ENCODE data around the gene IGF1R. TPM values are rescaled to one million over a fixed set of nuclear protein-coding genes. Genes with fewer than 3 reads are reported as not detected.

The IGF1R gene
- total and polyA plus RNA-seq, 5 experiments from 2014 or later: 2.5 to 122 (median 6.3) TPM

DNA sequence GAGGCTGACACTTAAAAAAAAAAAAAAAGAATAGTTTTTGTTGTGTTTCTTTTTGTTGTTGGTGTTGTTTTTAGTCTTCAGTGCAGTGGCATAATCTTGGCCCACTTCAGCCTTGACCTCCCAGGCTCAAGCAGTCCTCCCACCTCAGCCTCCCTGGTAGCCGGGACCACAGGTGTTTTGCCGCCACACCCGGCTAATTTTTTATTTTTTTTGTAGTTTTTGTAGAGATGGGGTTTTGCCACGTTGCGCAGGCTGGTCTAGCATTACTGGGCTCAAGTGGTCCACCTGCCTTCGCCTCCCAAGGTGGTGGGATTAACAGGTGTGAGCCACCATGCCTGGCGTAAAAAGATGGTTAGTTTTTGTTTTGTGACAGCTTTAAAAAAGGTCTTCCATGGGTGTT lies 30.1 kb downstream of the IGF1R start:
- DNase-seq: no peak

DNA sequence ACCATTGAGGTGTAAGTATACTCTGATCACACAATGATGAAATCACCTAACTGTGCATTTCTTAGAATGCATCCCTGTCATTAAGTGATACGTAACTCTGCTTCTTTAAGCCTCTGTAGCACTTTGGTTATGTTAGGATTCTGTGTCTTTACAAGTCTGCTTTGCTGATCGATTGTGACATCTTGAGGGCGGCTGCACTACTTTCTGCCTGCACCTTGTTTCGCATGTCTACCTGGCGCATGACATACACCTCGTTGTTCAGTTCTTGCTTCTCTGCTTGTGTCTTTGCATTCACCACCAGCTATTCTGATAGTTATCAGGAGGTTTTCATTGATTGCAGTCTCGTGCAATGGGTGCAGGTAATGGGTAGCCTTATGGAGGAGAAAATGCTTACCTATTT lies 32.7 kb downstream of the IGF1R start:
- DNase-seq (no peak), ATAC-seq (no peak)
- peaks cover 43 to 75% (median 66%) of the 10 kb centered on the region in 4 donors for H3K4me1 Mint-ChIP-seq
- no peaks in the 10 kb centered on the region for H3K9me3 Mint-ChIP-seq
- H3K4me3 Mint-ChIP-seq: peak overlapping the region in 1 of 10 donors; percentile 8
- peaks cover 0 to 17% (median 2%) of the 10 kb centered on the region in 3 donors for H3K36me3 Mint-ChIP-seq
- H3K27me3 Mint-ChIP-seq: peaks cover 0 to 3% (median 0%) of the 10 kb centered on the region in 5 donors
- POLR2A ChIA-PET: no interaction called here
- H3K27ac Mint-ChIP-seq: peak overlapping the region in 1 of 10 donors; percentile 19

More for the DNA sequence above, 30.1 kb downstream of the IGF1R start:
- Mint-ChIP-seq H3K27ac (peak overlapping the region in 1 of 10 donors; percentile 68), H3K4me1 (peaks cover 31 to 67% (median 54%) of the 10 kb centered on the region in 4 donors), H3K9me3 (no peaks in the 10 kb centered on the region), H3K36me3 (peaks cover 0 to 17% (median 2%) of the 10 kb centered on the region in 3 donors), H3K4me3 (no peak overlapping the region), H3K27me3 (peaks cover 0 to 3% (median 0%) of the 10 kb centered on the region in 5 donors)
- ATAC-seq: no peak
- POLR2A ChIA-PET: no interaction called here

DNA sequence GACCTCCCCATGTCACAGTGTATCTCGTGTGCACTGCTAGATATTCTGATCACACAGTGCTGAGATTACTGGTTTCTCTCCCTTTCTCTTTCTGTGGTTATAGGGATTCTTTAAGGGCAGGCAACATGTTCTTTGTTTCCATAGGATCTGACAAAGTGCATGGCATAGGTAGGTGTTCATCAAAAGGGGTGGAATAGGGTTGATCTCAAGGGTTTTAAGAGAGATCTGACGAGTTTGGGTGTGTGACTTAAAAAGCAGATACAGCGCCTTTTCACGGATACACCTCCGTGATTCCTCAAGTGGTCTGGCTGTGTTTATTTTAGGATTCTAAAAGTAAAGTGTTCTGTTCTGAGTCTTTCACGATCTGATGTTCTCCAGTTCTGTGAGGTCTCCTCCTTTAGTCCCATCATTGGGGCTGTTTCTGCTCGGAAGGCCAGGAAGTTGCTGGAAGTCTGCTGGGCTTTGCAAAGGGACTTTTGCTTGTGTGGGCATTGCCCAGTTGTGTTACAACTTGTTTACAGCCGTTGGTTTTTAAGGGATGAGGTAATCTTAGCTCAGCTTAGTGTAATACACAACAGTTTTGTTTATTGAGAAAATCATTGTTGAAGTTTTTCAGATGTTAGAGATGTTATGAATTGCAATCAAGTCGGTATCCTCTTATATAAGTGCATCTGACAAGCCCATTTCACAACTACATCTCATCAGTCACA lies 34.8 kb downstream of the IGF1R start:
- POLR2A ChIA-PET: interaction anchor here (0.7 kb wide), 1 partner anchor 13 kb away, joined by 3 read pairs; no protein-coding TSS in a partner anchor
- H3K27ac Mint-ChIP-seq: peak overlapping the region in 3 of 10 donors; percentile 3 to 65 (median 23)
- H3K4me1 Mint-ChIP-seq: peaks cover 50 to 77% (median 69%) of the 10 kb centered on the region in 4 donors
- peak overlapping the region in 5 of 10 donors; percentile 2 to 25 (median 21) for H3K4me3 Mint-ChIP-seq
- peaks cover 0 to 6% (median 2%) of the 10 kb centered on the region in 3 donors for H3K36me3 Mint-ChIP-seq
- H3K27me3 Mint-ChIP-seq: no peaks in the 10 kb centered on the region
- ATAC-seq: no peak
- H3K9me3 Mint-ChIP-seq: no peaks in the 10 kb centered on the region
- DNase-seq: no peak

DNA sequence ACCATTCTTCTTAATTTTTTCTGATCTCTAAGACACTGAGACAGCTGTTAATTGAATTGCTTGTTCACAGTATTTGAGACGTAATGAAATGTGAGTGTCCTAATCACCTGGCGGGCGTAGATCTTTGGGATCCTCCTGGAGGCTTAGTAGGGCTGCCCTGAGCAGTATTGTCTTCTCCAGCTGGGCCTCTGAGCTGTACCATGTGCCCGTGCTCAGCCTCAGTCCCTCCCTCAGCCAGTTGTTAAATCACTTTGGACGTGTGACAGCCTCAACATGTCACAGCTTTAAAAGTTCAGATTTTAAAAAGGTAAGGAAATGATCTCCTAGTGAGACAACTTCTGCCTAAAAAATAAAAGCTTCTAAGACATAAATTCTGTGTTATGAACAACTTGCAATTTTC lies 35.5 kb downstream of the IGF1R start:
- H3K4me3 Mint-ChIP-seq: peak overlapping the region in 2 of 10 donors; percentile 25 to 30
- POLR2A ChIA-PET: no interaction called here
- no peaks in the 10 kb centered on the region for H3K27me3 Mint-ChIP-seq
- no peak for ATAC-seq
- peaks cover 0 to 6% (median 2%) of the 10 kb centered on the region in 3 donors for H3K36me3 Mint-ChIP-seq
- H3K27ac Mint-ChIP-seq: peak overlapping the region in 2 of 10 donors; percentile 3 to 81
- no peaks in the 10 kb centered on the region for H3K9me3 Mint-ChIP-seq
- DNase-seq: no peak
- H3K4me1 Mint-ChIP-seq: peaks cover 53 to 84% (median 74%) of the 10 kb centered on the region in 4 donors

DNA sequence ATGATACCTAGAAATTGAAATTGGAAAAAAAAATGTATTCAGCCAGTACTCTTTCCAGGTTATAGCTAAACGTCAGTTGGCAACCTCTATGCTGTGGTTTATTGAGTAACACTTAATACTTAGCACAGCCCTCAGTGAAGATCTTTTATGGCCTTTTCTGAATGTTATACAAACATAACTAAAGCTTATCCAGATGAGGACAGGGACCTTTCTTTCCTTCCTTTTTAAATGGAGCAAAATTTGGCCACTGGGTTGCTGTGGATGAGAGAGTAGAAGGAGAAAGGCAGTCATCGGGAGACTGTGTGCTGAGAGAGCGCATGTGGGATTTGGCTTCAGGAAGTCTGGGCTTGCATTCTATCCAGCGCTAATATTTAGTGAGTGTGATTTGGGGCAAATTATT lies 36.1 kb downstream of the IGF1R start:
- H3K27ac Mint-ChIP-seq: peak overlapping the region in 1 of 10 donors; percentile 28
- H3K4me1 Mint-ChIP-seq: peaks cover 52 to 81% (median 72%) of the 10 kb centered on the region in 4 donors
- no peak overlapping the region for H3K4me3 Mint-ChIP-seq
- DNase-seq: no peak
- peaks cover 0 to 4% (median 2%) of the 10 kb centered on the region in 3 donors for H3K36me3 Mint-ChIP-seq
- no peaks in the 10 kb centered on the region for H3K27me3 Mint-ChIP-seq
- H3K9me3 Mint-ChIP-seq: no peaks in the 10 kb centered on the region
- no peak for ATAC-seq
- POLR2A ChIA-PET: no interaction called here

DNA sequence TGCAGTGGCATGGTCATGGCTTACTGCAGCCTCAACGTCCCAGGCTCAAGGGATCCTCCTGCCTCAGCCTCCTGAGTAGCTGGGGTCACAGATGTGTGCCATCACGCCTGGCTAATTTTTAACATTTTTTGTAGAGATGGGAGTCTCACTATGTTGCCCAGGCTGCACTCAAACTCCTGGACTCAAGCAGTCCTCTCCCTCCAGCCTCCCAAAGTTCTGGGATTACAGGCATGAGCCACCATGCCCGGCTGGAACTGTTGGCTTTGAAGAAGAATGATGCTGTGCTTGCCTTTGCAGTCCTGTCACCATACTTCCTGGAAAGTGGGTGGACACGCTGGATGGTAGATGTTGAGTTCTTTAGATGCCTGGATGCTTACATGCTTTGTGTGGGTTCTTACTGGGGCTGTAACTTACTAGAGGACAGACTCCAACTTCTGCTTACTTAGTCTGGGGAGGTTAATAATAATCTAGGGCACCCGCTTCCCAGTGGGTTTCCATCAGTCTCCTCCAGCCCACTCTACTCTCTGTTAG lies 36.7 kb downstream of the IGF1R start:
- POLR2A ChIA-PET: no interaction called here
- no peak for ATAC-seq
- Mint-ChIP-seq H3K27me3 (no peaks in the 10 kb centered on the region), H3K4me1 (peaks cover 51 to 85% (median 77%) of the 10 kb centered on the region in 4 donors), H3K4me3 (no peak overlapping the region), H3K36me3 (peaks cover 0 to 4% (median 2%) of the 10 kb centered on the region in 3 donors), H3K27ac (peak overlapping the region in 1 of 10 donors; percentile 82), H3K9me3 (no peaks in the 10 kb centered on the region)
- DNase-seq: no peak

DNA sequence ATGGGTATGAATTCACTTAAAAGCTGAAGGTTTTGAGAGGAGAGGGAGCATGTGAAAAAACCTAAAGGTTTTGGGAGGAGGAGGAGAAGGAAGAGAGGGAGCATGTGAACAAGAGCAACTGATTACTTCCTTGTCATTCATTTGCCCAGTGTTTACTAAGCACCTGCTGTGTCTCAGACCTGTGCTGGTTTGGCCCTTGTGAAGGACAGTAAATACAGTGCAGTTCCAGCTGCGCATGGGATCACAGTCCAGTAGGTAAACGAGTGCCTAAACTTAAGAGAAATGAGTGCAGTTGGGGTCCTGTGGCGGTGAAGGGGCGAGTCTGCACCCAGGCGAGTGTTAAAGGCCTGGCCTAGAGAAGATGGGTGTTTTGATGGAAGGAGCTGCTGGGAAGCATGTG lies 38.6 kb downstream of the IGF1R start:
- DNase-seq (no peak), ATAC-seq (no peak)
- no peaks in the 10 kb centered on the region for H3K9me3 Mint-ChIP-seq
- H3K4me1 Mint-ChIP-seq: peaks cover 46 to 81% (median 68%) of the 10 kb centered on the region in 4 donors
- no peaks in the 10 kb centered on the region for H3K27me3 Mint-ChIP-seq
- H3K36me3 Mint-ChIP-seq: peaks cover 0 to 2% (median 2%) of the 10 kb centered on the region in 3 donors
- H3K27ac Mint-ChIP-seq: peak overlapping the region in 6 of 10 donors; percentile 2 to 82 (median 43)
- POLR2A ChIA-PET: interaction anchor here (0.6 kb wide), 1 partner anchor 114 kb away, joined by 4 read pairs; no protein-coding TSS in a partner anchor
- H3K4me3 Mint-ChIP-seq: peak overlapping the region in 6 of 10 donors; percentile 20 to 46 (median 30)

DNA sequence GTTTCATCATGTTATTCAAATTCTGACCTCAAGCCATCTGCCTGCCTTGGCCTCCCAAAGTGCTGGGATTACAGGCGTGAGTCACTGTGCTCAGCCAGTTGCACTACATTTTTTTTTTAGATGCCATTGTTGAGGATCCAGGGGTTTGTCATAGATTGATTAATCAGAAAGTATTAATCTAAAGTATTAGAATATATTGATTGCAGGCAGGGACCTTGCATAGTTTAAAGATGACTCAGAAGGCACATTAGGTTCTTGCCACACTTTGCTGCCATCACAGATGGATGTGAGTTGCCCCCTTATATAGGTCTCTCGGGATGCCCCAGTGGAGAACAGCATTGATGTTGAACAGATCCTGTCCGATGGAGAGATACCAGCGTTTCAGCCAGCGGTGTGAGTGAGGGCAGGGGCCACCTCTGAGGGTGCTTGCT lies 41.1 kb downstream of the IGF1R start:
- Mint-ChIP-seq H3K36me3 (no peaks in the 10 kb centered on the region), H3K27ac (peak overlapping the region in 1 of 10 donors; percentile 58), H3K4me3 (no peak overlapping the region), H3K27me3 (no peaks in the 10 kb centered on the region), H3K9me3 (no peaks in the 10 kb centered on the region), H3K4me1 (peaks cover 38 to 81% (median 69%) of the 10 kb centered on the region in 4 donors)
- ATAC-seq: no peak
- POLR2A ChIA-PET: no interaction called here
- no peak for DNase-seq

DNA sequence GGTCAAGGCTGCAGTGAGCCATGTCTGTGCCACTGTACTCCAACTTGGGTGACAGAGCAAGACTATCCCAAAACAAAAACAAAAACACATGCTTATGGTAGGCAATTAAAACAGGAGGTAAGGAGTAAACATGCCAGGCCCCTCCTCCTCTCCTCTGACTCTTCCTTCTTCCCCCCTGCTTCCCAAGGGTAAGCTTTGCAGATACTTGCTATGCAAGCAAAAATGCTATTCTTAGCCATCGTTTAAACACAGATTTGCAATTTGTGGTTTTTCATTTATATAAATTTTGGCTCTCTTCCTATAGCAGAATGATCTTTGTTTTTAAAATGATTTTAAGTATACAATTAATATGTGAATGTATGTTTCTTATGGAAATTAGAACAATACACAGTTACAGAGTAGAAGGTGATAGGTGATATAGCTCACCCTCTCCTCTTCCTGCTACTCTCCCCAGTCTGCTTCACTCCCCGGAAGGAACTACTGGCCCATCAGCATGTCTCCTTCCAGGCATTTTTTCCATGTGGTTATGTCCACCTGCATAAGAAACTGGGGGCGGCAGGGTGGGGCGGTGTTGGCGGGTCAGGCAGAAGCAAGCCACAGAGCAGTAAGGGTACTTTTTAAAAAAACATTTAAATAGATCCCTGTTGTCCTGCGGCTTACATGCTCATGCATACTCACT lies 42.1 kb downstream of the IGF1R start:
- no peaks in the 10 kb centered on the region for H3K9me3 Mint-ChIP-seq
- peaks cover 41 to 85% (median 70%) of the 10 kb centered on the region in 4 donors for H3K4me1 Mint-ChIP-seq
- no peak overlapping the region for H3K27ac Mint-ChIP-seq
- no peaks in the 10 kb centered on the region for H3K27me3 Mint-ChIP-seq
- ATAC-seq (no peak), DNase-seq (no peak)
- no peaks in the 10 kb centered on the region for H3K36me3 Mint-ChIP-seq
- peak overlapping the region in 1 of 10 donors; percentile 34 for H3K4me3 Mint-ChIP-seq
- POLR2A ChIA-PET: no interaction called here

DNA sequence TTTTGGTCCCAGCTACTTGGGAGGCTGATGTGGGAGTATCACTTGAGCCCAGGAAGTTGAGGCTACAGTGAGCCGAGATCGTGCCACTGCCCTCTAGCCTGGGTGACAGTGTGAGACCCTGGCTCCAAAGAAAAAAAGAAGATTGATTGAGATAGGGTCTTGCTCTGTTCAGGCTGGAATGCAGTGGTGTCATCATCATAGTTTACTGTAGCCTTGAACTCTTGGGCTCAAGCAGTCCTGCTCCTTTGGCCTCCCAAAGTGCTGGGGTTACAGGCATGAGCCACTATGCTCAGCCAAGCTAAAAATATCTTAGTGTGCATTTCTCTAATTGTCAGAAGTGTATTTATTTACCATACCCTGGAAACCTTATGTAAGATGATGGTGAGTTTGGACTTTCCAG lies 43.9 kb downstream of the IGF1R start:
- POLR2A ChIA-PET: no interaction called here
- no peaks in the 10 kb centered on the region for H3K36me3 Mint-ChIP-seq
- H3K27me3 Mint-ChIP-seq: no peaks in the 10 kb centered on the region
- H3K4me1 Mint-ChIP-seq: peaks cover 44 to 85% (median 74%) of the 10 kb centered on the region in 4 donors
- peak overlapping the region in 1 of 10 donors; percentile 37 for H3K27ac Mint-ChIP-seq
- H3K9me3 Mint-ChIP-seq: no peaks in the 10 kb centered on the region
- no peak overlapping the region for H3K4me3 Mint-ChIP-seq
- no peak for ATAC-seq
- no peak for DNase-seq

DNA sequence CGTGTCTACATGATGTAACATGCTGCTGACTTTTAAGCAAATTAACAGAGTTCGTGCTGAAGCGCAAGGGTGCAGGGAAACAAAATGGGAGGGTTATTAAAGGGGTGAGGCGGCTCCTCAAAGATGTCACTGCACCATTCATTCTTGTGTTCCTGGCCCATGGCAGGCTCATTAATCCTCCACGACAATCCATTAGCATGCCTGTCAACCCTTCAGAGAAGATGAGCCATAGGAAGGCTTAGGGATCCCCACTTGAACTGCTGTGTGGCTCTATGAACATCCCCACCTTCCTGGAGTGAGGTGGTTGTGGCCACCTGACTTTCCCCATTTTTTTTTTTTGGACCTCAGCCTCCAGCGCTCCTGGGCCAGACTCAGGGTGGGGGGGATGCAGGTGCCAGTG lies 45.8 kb downstream of the IGF1R start:
- Mint-ChIP-seq H3K4me1 (peaks cover 39 to 85% (median 74%) of the 10 kb centered on the region in 4 donors), H3K9me3 (no peaks in the 10 kb centered on the region), H3K36me3 (no peaks in the 10 kb centered on the region), H3K27me3 (no peaks in the 10 kb centered on the region), H3K4me3 (no peak overlapping the region), H3K27ac (peak overlapping the region in 1 of 10 donors; percentile 45)
- DNase-seq (no peak), ATAC-seq (no peak)
- POLR2A ChIA-PET: no interaction called here

DNA sequence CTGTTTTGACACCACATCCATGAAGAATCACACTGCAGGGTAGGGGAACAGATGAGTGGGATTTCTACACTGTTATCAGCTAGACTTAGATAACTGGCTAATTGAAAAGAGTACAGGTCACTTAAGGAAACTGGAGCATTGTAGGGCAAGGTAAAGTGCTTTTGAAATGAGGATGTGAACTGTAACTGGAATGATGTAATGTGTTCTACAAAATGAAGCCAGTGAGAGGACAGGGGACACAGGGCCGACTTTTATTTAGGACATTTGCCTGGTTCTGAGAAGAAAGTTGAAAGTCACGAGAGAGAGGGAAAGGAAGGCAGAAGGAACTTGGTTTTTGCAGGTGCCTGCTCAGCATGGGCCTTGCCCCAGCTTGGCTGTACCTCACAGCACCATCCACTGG lies 50.5 kb downstream of the IGF1R start:
- Mint-ChIP-seq H3K36me3 (no peaks in the 10 kb centered on the region), H3K4me1 (peaks cover 44 to 92% (median 75%) of the 10 kb centered on the region in 4 donors)

More for the DNA sequence above, 50.5 kb downstream of the IGF1R start:
- Mint-ChIP-seq H3K4me3 (peak overlapping the region in 6 of 10 donors; percentile 2 to 56 (median 26)), H3K27ac (peak overlapping the region in 7 of 10 donors; percentile 0 to 71 (median 63)), H3K27me3 (no peaks in the 10 kb centered on the region), H3K9me3 (no peaks in the 10 kb centered on the region)
- DNase-seq (no peak), ATAC-seq (no peak)
- POLR2A ChIA-PET: no interaction called here
